HG03280 (cell line): Measurements from ENCODE around the gene DNPEP.
"Not testable (repeated sequence)": the region's sequence is repeated elsewhere in the genome, so short reads cannot be mapped to it uniquely, and the experiment has no call there.

Experiments used
- ATAC-seq: cut with Tn5 transposase; IDR thresholded peaks from one replicate; pipeline ENCODE4 v1.9.1; 2021; ENCODE audit warnings: mild to moderate bottlenecking, moderate library complexity; ENCODE audit not compliant: unreplicated experiment

The DNPEP gene

GRCh38 chr2:219402665-219403515 is 15.2 kb upstream of the DNPEP start:
- ATAC-seq = peak; percentile 71

DNA sequence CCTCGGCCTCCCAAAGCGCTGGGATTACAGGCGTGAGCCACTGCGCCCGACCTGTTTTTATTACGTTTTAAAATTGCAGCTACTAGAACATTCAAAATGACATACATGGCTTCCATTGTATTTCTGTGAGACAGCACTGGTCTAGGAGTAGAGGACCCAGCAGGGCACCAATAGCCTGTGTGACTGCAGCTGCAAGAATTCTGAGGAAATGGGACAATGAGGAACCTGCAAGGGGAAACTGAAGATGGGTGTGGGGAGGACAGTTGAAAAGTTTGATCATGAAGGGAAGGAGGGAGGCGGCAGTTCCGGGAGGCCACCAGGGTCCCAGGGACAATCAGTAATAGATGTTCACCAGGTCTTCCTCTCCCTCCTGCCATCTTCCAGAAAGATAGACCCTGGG is 13.9 kb upstream of the DNPEP start:
- ATAC-seq = no peak

DNA sequence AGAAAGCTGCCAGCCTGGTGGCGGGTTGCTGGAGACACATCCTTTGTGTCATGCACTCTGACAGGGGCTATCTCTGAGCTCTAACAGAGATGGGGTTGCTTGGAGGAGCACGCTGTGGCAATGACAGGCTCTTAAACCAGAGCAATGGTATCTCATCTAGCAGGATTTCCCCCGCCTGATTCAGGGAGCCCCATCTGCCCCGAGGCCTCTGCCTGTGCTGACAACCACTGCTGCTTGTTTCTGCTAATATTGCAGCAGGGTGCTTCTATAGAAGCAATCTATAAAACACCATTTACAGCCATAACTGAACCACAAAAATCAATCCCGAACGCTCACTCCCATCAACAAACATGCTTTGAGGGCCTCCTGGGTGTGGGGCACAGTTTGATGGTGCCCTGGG is 12.8 kb upstream of the DNPEP start:
- no peak for ATAC-seq

DNA sequence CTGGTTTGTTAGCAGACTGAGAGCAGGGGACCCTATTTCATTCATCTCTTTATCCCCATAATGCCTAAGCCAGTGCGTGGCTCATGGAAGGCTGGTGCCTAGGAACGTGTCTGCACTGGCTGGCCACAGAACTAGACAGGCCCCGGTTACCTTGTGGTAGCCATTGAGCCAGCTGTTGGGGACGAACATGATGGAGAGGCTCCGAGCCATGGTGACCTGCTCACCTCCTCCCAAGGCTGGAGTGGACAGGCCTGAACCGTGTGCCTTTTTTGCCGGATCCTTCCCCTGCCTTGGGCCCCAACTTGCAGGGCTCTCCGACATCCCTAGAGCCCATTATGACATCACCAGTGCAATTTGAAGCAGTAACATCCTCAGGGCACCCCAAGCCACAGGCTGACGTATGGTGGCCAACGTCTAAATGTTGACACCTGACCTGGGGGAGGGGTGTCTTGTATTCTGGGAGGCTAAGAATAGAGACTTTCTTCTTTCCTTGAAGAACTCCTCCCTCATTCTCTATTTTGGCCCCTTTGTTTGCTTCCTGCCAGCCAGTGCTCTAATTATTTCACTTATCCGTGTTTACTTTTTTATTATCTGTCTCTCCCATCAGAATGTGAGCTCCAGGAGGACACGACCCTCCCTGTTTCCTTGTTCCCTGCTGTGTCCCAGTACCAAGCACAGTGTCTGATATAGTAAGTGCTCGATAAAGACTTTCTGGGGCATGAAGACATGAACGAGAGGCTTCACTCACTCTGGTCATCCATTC is 12.2 kb upstream of the DNPEP start:
- no peak for ATAC-seq

DNA sequence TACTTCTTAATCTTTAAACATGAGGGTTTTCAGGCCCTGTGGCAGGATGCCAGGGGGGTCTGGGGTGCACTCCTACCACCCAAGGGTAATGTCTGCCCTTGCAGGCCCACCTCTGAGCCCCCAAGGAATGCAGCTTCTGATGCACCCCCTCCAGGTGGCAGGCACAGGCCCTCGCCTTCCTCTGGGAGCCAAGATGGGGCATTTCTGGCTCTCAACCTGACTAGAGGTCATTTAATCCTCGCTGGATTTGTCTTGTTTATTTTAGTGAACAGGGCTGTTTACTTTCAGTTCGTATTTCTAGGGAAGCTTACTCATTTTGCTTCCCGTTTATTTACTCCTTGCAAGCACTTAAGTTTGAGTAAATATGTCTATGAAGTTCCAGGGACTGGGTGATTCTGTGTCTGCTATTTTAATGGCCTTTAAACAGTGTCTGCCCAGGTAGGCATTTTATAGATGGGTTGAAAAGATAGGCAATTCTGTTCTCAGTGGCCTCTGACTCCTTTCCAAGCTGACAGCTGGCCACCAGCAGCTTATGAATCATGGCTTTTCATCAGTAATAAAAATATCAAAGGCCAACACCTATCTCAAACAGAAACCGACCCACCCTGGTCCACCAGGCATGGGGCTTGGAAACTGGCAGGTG is 11.1 kb upstream of the DNPEP start:
- no peak for ATAC-seq

DNA sequence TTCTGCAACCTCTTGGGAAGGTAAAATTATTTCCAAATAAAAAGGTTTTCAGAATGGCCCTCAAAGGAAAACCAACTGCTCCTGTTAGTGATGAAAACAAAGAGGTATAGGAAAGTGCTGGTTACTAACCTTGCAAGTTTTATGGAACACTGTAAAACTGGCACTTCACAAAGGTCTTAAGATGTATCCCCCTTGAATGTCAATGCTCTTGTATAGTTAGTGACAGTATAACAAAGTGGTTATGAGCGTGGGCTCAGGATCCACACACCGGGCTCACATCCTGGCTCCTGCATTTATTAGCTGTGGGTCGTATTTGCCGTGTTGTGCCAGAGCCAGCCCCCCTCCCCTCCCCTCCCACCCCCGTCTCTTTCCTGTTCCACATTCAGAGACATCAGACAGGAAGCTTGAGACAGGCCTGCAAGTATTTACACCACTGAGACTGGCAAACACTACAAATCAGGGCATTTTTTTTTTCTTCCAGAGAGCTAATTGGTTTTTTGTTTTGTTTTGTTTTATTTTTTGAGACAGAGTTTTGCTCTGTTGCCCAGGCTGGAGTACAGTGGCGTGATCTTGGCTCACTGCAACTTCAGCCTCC is 9.2 kb upstream of the DNPEP start:
- ATAC-seq = no peak

GRCh38 chr2:219395609-219396008 is 7.9 kb upstream of the DNPEP start:
- ATAC-seq = no peak

- not testable (repeated sequence) for ATAC-seq
Observed at GRCh38 chr2:219395056-219395455, 7.3 kb upstream of the DNPEP start.

GRCh38 chr2:219392754-219393153 is 5.0 kb upstream of the DNPEP start:
- ATAC-seq = no peak

DNA sequence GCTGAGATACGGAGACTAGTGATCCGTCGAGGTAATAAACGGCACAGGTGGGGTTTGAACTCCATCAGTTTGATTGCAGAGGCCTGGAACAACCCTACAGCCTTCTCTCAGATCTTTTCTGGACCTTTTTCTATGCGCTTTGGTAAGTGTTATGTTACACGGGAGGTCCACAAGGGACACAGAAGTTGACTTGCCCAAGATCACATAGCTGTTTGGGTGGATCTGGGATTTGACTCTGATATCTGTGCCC is 1.1 kb upstream of the DNPEP start:
- ATAC-seq = no peak

DNA sequence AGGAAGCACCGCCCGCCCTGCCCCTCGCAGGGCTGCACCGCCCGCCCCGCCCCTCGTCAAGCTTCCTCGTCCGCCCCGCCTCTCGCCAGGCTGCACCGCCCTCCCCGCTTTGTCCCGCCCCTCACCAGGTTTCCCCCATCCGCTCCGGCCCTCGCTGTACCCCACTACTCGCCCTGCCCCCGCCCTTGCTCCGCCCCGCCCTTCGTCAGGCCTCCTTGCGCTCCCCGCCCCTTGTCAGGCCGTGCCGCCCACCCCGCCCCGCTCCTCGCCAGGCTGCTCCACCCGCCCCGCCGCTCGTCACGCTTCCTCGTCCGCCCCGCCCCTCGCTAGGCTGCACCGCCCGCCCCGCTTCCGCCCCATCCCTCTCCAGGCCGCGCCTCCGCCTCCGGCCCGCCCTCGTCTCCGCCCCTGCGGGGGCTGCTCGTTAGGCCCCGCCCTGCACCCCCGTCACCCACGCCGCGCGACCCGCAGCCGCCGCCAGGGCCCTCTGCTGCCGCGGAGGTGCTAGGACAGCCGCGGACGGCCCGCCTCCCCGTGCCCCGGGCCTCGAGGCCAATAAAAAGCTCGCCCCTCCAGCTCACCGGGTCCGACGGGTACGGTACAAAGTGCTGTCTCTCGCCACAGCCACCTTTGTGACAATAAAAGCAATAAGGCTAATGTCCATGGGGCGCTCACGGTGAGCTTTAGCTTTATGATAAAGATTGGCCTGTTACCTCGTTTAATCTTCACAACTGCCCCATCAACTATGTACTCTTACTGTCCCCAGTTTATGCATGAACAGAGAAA is 602 bp upstream of the DNPEP start:
- ATAC-seq = peak; percentile 84

DNA sequence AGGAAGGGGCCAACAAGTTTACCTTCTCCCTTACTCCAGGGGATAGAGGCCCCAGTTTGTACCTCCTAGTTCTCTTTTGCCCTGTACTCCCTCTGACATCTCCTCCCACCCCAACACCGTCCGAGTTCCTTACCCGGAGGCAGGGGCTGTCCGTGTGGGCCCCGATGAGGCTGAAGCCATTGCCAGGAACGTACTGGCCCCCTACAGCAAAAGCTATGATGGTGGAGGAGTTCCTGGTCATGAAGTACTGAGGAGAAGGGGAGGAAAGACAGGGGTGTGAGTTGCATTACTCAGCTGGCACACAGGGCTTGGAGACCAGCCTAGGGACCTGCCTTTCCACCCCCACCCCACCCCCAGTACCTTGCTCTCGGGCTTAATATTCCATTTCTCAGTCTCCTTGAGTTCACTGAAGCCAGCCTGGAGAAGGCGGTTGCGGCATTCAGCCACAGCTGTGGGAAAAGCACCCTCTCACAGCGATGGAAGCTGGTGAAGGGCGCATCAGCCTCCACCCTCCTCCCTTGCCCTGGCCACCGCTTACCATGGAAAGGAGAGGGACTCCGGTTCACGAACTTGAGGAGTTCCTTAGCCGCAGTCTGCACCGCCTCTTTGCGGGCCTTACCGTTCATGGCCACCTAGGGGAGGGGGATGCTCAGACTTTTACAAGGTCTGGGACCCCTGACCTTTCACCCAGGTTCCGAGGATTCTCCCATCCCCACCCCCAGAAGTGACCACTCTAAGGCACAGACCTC is 1.0 kb downstream of the DNPEP start:
- ATAC-seq = no peak

- no peak for ATAC-seq
Observed at GRCh38 chr2:219385958-219386520, 1.7 kb downstream of the DNPEP start.

GRCh38 chr2:219384859-219385258 is 2.9 kb downstream of the DNPEP start:
- no peak for ATAC-seq

DNA sequence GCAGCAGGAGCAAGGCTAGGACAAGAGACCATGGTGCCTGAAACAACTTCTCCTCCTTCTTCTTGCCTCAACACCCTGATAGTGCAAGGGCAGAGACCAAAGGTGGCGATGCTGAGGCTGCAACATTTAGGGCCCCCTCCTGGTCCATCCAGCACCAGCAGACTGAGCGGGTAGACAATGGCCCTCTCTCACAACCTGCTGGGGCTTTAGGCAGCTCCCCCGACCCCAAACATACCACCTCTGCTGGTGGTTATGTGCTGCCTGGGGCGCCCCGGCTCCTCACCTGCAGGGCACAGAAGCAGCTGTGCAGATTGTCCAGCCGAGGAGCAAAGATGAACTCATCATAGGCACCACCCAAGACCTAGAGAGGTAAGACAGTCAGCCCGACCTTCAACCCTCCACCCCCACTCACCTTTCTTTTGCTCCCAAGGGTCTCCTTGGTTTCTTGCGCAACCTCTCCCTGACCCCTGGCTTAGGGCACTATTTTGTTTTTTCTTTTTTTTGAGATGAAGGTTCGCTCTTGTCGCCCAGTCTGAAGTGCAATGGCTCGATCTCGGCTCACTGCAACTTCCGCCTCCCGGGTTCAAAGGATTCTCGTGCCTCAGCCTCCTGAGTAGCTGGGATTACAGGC is 3.5 kb downstream of the DNPEP start:
- ATAC-seq = no peak

- no peak for ATAC-seq
Observed at GRCh38 chr2:219381448-219381847, 6.3 kb downstream of the DNPEP start.

DNA sequence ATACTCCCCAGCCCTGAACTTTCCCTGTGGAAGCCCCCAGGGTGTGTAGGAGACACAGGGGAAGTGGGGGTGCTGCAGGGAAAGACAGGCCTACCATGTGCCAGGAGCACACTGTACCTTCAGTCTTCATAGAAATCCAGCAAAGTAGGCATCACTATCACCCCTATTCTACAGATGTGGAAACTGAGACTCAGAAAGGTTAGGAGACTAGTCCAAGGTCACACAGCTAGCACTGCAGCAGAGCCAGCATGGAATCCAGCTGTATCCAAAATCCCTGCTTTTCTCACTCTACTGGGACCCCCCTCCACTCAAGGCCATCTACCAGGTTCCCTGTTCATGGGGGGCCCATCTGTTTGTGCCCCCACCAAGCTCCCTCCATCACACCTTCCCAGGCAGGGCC is 6.8 kb downstream of the DNPEP start:
- ATAC-seq = no peak

- no peak for ATAC-seq
Observed at GRCh38 chr2:219378163-219378851, 9.4 kb downstream of the DNPEP start.

DNA sequence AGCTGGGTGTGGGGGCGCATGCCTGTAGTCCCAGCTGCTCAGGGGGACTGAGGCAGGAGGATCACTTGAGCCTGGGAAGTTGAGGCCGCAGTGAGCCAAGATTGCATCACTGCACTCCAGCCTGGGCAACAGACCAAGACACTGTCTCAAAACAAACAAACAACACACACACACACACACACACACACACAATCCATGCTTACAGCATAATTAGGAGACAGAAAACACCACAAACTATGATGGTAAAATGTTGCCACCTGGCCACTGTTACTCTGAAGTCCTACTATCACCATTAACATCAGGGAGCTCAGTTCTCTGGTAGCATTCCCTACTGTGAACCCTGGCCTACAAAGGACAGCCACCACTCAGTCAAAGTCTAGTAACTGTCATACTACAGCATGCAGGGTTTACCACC is 18.3 kb downstream of the DNPEP start:
- ATAC-seq = no peak
